ENCODE results near the gene CENPL. TPM values are rescaled to one million over a fixed set of nuclear protein-coding genes. Genes with fewer than 3 reads are reported as not detected.
A peak's percentile ranks its signal among the peaks of the same experiment; 100 is the strongest.
"Not testable (repeated sequence)": the region's sequence is repeated elsewhere in the genome, so short reads cannot be mapped to it uniquely, and the experiment has no call there.

CENPL gene
- 5.5 TPM for total RNA-seq

GRCh38 chr1:173824315-173825081 is at the start of gene CENPL, which contains the start of gene DARS2:
Gene CENPL, minus strand, starts transcription at chr1:173824883. Its CDS starts 13,584 bp downstream, at chr1:173811299.
Gene DARS2, plus strand, starts transcription at chr1:173824673. Its CDS starts 557 bp downstream, at chr1:173825230.
- peak; percentile 97 for DNase-seq (ENCODE audit: low spot score)

- no peak for DNase-seq (ENCODE audit: low spot score)
Observed at GRCh38 chr1:173871500-173871899, 46.8 kb upstream of the CENPL start.

GRCh38 chr1:173871091-173871490 is 46.4 kb upstream of the CENPL start:
- no peak for DNase-seq (ENCODE audit: low spot score)

- DNase-seq (ENCODE audit: low spot score), result peak; percentile 22
Observed at GRCh38 chr1:173870252-173871075, 45.8 kb upstream of the CENPL start.

- no peak for DNase-seq (ENCODE audit: low spot score)
Observed at GRCh38 chr1:173869021-173869359, 44.3 kb upstream of the CENPL start.

- DNase-seq (ENCODE audit: low spot score), result peak; percentile 92
Observed at GRCh38 chr1:173868266-173869020, 43.8 kb upstream of the CENPL start, which contains the start of gene ZBTB37. Gene ZBTB37, plus strand, starts transcription at chr1:173868380. Its CDS starts 1,846 bp downstream, at chr1:173870226.

- peak; percentile 99 for DNase-seq (ENCODE audit: low spot score)
Observed at GRCh38 chr1:173867753-173868265, 43.1 kb upstream of the CENPL start, which contains the start of gene GAS5. Gene GAS5, minus strand, starts transcription at chr1:173867989.

GRCh38 chr1:173867141-173867752 is 42.6 kb upstream of the CENPL start:
- DNase-seq (ENCODE audit: low spot score), result no peak

- no peak for DNase-seq (ENCODE audit: low spot score)
Observed at GRCh38 chr1:173866413-173867115, 41.9 kb upstream of the CENPL start.

GRCh38 chr1:173865468-173866164 is 40.9 kb upstream of the CENPL start:
- no peak for DNase-seq (ENCODE audit: low spot score)

GRCh38 chr1:173864179-173864867 is 39.6 kb upstream of the CENPL start:
- no peak for DNase-seq (ENCODE audit: low spot score)

GRCh38 chr1:173863224-173864161 is 38.8 kb upstream of the CENPL start:
- no peak for DNase-seq (ENCODE audit: low spot score)

GRCh38 chr1:173862769-173863223 is 38.1 kb upstream of the CENPL start:
- no peak for DNase-seq (ENCODE audit: low spot score)

- DNase-seq (ENCODE audit: low spot score), result not testable (repeated sequence)
Observed at GRCh38 chr1:173862146-173862768, 37.6 kb upstream of the CENPL start.

- DNase-seq (ENCODE audit: low spot score), result no peak
Observed at GRCh38 chr1:173861731-173862145, 37.1 kb upstream of the CENPL start.

GRCh38 chr1:173860065-173860464 is 35.4 kb upstream of the CENPL start:
- DNase-seq (ENCODE audit: low spot score), result no peak

GRCh38 chr1:173859547-173859946 is 34.9 kb upstream of the CENPL start:
- not testable (repeated sequence) for DNase-seq (ENCODE audit: low spot score)
